SHP77 treated with DMSO at 0.1 percent for 48 hours (cell line): ENCODE measurements around the gene SND1.

Experiments
- DNase-seq: peaks from one replicate; lab custom pipeline; 2025; lab: John Stamatoyannopoulos, UW

The SND1 gene

GRCh38 chr7:127730658-127731276, 78.8 kb downstream of the SND1 start:
- no peak for DNase-seq

GRCh38 chr7:127731431-127732080, 79.6 kb downstream of the SND1 start:
- DNase-seq: no peak

GRCh38 chr7:127732306-127732705, 80.3 kb downstream of the SND1 start:
- no peak for DNase-seq

DNA sequence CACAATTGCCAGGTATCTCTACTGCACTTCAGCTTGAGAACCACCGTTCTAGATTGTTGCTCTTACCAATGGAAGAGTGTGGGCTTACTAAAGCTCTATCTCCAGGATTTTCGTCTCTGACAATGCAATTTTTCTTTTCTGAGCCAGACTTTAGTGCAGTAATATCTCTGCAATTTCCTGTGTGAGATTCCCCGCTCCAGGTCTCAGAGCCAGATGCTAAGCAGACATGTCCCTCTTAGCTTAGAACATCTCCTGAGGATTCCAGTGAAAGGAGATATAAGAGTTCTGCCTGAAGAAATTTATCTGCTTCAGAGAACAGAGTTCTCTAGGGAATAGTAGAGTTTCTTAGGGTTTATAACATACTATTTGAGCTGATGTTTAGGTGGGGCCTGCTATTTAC, 82.0 kb downstream of the SND1 start:
- no peak for DNase-seq

- no peak for DNase-seq
Measured at GRCh38 chr7:127736511-127736910, 84.5 kb downstream of the SND1 start.

- DNase-seq: no peak
Measured at GRCh38 chr7:127738859-127739258, 86.9 kb downstream of the SND1 start.

DNA sequence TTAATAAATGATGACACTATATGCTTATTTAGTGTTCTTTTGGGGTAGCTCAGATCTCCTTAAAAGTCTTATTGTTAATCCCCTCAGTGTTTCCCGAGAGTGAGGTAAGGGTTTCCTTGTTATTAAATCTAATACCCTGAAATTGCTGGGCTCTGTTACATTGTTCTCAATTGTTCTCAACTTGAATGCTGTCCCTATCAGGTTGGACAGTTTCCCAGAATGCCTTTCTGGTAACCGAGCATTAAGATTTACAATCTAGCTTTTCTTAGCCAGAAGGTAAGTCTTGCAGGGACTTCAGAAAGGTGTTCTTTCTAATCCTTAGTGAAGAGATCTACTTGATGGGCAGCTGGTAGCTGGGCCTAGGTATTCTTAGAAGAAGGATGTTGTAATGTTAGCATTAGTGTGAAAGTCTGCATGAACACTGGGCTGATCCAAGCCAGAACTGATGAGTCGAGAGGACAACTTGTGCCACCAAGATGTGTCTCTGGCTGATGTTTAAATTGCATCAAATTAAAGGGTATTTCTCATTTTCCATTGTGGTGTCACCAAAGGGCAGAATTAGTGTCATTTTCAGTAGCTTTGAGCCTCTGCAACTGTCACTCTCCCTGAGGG, 89.9 kb downstream of the SND1 start:
- no peak for DNase-seq

DNA sequence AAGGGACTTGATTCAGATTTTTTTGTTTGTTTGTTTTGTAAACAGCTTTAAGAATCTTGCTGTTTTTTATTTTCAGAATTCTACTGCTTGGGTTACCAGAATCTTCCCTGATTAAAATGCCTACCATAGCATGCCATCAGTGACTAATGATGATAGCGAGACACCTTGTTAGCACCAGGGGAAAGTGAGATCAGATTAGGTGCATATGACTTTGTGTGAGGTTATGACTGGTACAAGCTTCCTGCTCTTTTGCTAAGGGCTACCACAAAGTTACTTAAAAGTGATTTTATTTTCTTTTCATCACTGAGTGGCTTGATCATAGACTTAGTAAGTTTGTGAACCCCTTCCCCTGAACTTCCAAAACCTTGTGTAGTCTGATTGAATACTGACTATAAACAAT, 93.5 kb downstream of the SND1 start:
- DNase-seq: no peak

DNA sequence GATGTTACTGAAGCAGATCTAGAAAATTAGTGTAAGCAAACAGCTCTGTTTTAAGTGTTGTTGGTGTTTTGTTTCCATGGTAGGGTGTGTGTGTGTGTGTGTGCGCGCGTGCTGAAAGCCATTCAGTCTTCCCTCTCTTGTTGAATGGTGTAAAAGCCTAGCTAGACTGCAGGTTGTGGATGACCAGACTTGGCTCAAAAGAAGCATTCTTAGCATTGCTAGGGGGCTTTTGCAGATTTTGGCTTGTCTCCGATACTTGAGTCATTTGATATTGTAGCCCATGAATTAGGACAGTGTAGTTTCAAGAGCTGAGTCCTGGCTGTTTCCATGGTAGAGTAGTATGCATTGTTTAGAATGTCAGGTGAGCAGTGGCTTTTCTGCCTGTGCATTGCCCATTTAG, 99.1 kb downstream of the SND1 start:
- no peak for DNase-seq

DNA sequence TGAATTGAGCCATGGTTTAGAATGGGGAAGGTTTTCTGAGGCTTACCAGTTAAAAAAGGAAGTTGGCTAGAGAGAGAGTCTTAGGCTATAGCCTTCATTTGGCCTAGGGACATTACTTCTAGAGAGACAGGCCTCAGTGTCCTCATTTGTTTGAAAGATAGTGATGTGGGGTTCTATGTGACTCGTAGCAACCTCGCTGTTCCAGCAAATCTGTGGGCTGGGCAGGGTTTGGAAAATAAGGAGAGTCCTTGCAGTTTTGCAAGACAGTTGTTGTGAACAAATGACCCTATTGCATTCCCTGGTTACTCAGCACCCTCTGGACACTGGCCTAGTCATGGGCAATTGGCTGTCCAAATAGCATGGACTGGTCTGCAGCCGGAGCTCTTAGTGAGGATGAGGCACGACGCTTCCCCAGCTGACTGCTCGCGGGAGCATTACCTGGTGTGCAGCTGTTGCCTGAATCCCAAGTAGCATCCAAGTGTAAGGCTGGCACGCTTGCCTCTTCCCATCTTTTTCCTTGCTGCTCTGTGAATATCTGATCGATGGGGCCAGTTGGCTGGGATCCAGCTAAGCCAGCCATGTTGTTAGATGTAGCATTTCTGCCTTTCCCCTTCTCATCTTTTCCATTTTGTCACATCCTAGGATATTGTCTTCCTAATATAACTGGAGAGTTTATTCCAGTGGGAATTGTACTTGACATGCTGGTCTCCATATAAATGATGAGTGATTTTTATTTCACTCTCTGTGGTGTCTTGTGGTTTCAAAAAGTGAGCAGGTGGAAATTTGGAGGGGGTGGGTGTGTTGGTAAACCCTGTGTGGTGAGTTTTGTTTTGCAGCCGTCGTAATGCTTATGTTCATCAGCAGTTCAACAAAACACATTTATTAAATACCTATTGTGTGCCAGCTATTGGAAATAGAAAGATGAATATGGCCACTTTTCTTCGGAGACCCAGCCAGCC, 99.8 kb downstream of the SND1 start:
- no peak for DNase-seq

- DNase-seq: no peak
Measured at GRCh38 chr7:127752829-127753228, 100.8 kb downstream of the SND1 start.

DNA sequence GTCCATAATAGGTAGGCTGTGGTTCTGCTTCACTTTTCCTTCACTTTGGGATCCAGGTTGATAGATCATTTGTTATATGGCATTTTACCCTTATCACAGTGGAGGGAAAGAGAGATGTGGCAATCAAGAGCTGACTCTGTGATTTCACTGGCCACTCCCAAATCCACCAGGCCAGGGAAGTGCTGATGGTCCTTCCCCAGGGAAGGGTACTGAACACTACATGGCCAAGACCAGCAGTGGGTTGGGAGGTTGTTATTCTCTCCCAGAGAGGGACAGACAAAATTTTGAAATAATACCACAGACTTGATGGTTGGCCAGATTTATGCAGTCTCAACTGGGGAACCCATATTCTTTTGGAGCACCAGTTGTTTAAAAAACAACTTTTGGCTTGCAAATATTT, 102.5 kb downstream of the SND1 start:
- DNase-seq: no peak

GRCh38 chr7:127755521-127755920, 103.5 kb downstream of the SND1 start:
- no peak for DNase-seq

DNA sequence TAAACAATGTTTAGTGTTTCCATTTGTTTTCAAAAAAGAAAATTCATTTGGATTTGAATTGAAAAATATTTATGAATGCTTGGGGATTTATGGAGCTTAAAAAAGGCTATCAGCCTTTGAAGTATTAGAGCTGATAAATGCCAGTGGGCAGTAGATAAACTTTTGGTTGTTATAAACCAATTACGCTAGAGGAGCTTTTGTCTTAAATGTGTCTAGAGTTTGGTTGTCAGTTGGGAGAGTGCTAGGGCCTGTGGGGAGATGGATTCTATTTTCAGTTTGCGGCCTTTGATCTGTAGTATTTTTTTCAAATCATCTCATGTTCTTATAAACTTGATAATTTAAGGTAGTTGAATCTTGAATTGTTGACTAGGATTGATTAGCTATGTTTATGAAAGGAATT, 104.0 kb downstream of the SND1 start:
- no peak for DNase-seq

DNA sequence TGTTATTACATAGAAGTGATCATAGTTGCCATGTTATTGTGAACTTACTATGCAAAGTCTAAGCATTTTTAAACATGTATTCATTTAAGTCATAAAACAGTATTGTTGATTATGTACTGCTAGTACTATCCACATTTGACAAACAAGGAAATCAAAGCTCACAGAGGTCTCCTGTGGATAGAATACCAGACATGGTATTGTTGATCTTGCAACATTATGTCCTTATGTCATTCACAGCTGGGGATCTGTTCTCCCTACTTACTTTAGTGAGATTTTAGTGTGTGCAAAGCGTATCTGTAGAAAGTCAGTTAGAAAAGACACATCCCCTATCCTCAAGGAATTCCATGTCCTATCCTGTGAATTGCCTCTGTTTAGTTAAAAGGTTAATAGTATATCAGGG, 106.1 kb downstream of the SND1 start:
- DNase-seq: no peak

DNA sequence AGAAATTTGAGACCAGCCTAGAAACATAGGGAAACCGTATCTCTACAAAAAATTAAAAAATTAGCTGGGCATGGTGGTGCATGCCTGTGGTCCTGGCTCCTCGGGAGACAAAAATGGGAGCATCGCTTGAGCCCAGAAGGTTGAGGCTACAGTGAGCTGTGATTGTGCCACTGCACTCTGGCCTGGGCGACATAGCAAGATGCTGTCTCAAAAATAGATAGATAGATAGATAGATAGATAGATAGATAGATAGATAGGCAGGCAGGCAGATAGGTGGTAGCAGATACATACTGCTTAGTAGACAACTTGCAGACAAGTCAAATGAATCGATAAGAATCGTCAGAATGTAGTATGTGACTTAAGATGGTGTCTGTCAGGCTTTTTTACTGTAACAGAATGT, 106.9 kb downstream of the SND1 start:
- no peak for DNase-seq

DNA sequence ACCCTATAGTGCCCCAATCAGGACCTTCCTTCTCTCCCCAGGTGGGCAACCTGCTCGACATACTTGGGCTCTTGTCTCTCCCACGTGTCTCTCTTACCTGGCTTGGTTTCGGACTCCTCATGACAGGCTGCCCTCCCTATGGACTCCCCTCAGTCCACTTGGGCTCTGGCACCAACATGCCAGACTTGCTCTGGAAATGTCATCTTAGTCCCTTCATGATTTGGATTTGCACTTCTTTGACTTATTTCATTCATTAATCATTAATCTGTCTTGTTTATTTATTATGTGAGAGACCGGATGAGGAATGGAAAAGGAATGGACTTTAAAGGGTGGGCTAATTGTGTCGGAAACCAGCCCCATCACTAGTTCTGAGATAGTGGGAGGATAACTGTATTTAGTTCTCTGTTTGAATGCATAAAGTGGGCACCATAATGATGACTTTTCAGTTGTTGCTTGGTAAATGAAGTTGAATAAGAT, 108.0 kb downstream of the SND1 start:
- DNase-seq: no peak

- DNase-seq: no peak
Measured at GRCh38 chr7:127760436-127761031, 108.5 kb downstream of the SND1 start.

DNA sequence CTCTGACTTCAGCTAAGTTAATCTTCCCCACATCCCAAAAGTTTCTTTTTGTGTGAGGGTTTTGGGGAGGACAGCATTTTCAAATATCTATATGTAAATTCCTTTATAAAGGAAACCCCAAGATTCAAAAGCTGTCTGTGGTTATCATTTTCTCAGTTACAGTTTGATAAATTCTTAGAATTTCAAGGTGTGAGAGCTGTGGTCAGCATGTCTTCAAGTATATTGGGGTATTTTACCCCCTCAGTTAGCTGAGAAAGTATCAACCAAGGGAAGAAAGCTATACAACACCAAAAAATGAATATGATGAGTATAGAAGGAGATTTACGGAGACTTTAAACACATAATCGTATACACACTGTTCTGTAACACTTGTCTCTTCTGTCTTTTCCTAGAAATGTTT, 109.2 kb downstream of the SND1 start:
- no peak for DNase-seq

GRCh38 chr7:127764681-127765080, 112.7 kb downstream of the SND1 start:
- no peak for DNase-seq

- DNase-seq: no peak
Measured at GRCh38 chr7:127765150-127765549, 113.2 kb downstream of the SND1 start.

DNA sequence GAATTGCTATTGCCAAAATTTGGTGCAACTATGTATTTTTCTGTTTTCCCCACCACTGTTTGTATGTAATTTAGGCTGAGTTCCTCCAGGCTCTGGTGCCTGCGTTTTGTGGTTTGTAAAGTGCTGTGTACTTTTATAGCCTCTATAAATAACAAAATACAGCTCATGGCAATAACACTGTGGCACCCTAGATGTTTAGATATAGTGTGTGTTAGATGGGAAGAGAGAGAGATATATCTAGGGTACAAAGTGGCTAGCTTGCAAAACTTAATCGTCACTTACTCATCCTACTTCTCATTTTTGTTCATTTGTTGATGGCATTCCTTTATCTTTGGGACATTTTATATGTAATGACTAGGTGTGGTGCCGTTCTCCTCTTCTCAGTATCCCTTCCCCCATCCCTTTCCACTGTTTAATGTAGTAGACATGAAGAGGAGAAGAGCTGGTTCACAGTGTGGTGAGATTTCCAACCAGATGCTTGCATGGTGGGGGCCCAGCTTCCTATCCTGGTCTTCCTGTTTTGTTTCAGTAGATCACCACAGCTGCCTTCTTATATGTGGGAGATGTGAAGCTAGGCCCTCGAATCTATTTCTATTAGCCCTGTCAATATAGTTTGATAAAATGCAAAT, 115.0 kb downstream of the SND1 start:
- no peak for DNase-seq
